ENCODE results near the gene ALK. TPM values are rescaled to one million over a fixed set of nuclear protein-coding genes. Genes with fewer than 3 reads are reported as not detected.

The ALK gene
- total RNA-seq, 4 donors from 2014 or later = 0.66 TPM; not detected in 3

GRCh38 chr2:29561181-29561580 is 360.2 kb downstream of the ALK start:
- WGBS, 2 donors = 63 to 70% methylated on average over 6 of the region's 6 CpGs
- intact Hi-C loops (cut with DNase I; ENCODE audit: low total_unique reads) = no loop called here
- no peak for TF ChIP-seq POLR2A (IDR thresholded peaks at IDR 0.05)
- TF ChIP-seq CTCF (IDR thresholded peaks at IDR 0.05) = no peak
- no peak overlapping the region for H3K4me3 ChIP-seq (ENCODE audit: low read depth, poor library complexity, severe bottlenecking)
- DNase-seq (ENCODE audit: low spot score in 2 of 2) = no peak

GRCh38 chr2:29560566-29560965 is 360.8 kb downstream of the ALK start:
- no peak overlapping the region for H3K4me3 ChIP-seq (ENCODE audit: low read depth, poor library complexity, severe bottlenecking)
- 85 to 88% methylated on average over 5 of the region's 5 CpGs for WGBS, 2 donors
- DNase-seq (ENCODE audit: low spot score in 2 of 2) = no peak
- intact Hi-C loops (cut with DNase I; ENCODE audit: low total_unique reads) = no loop called here
- no peak for TF ChIP-seq CTCF (IDR thresholded peaks at IDR 0.05)
- no peak for TF ChIP-seq POLR2A (IDR thresholded peaks at IDR 0.05)

GRCh38 chr2:29560030-29560429 is 361.4 kb downstream of the ALK start:
- 76 to 83% methylated on average over 1 of the region's 1 CpG for WGBS, 2 donors
- H3K4me3 ChIP-seq (ENCODE audit: low read depth, poor library complexity, severe bottlenecking) = no peak overlapping the region
- intact Hi-C loops (cut with DNase I; ENCODE audit: low total_unique reads) = no loop called here
- no peak for DNase-seq (ENCODE audit: low spot score in 2 of 2)
- TF ChIP-seq POLR2A (IDR thresholded peaks at IDR 0.05) (no peak), CTCF (IDR thresholded peaks at IDR 0.05) (no peak)

GRCh38 chr2:29559578-29559977 is 361.8 kb downstream of the ALK start:
- DNase-seq (ENCODE audit: low spot score in 2 of 2) = no peak
- intact Hi-C loops (cut with DNase I; ENCODE audit: low total_unique reads) = no loop called here
- TF ChIP-seq CTCF (IDR thresholded peaks at IDR 0.05) (no peak), POLR2A (IDR thresholded peaks at IDR 0.05) (no peak)
- WGBS, 2 donors = 48 to 52% methylated on average over 1 of the region's 1 CpG
- H3K4me3 ChIP-seq (ENCODE audit: low read depth, poor library complexity, severe bottlenecking) = no peak overlapping the region

GRCh38 chr2:29558097-29558496 is 363.3 kb downstream of the ALK start:
- TF ChIP-seq POLR2A (IDR thresholded peaks at IDR 0.05) = no peak
- no peak for TF ChIP-seq CTCF (IDR thresholded peaks at IDR 0.05)
- intact Hi-C loops (cut with DNase I; ENCODE audit: low total_unique reads) = no loop called here

GRCh38 chr2:29557268-29557667 is 364.1 kb downstream of the ALK start:
- intact Hi-C loops (cut with DNase I; ENCODE audit: low total_unique reads) = no loop called here
- TF ChIP-seq CTCF (IDR thresholded peaks at IDR 0.05) = no peak
- 38 to 58% methylated on average over 1 of the region's 1 CpG for WGBS, 2 donors
- no peak overlapping the region for H3K4me3 ChIP-seq (ENCODE audit: low read depth, poor library complexity, severe bottlenecking)
- no peak for DNase-seq (ENCODE audit: low spot score in 2 of 2)

More at GRCh38 chr2:29558097-29558496, 363.3 kb downstream of the ALK start:
- DNase-seq (ENCODE audit: low spot score in 2 of 2) = no peak
- H3K4me3 ChIP-seq (ENCODE audit: low read depth, poor library complexity, severe bottlenecking) = no peak overlapping the region
